ENCODE results near the gene KIF20B.

DNA sequence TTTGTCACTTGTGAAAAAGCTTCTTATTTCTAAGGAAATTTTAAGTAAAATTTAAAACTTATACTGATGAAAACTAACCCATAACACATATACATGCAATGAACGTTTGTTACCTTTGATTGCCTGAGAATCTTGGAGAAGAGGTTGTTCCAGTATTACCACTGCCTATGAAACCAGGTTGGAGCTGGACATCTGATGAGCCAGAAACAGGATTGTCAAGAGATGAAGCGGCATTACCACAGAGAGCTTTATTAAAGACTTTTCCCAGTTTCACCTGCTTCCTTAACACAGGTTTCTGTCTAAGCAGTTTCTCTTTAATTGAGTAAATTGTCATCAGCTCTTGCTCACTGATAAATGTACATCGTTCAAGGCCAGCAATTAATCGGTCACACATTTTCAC is 9.0 kb upstream of the KIF20B start:
- TF ChIP-seq EZH2 (IDR thresholded peaks at IDR 0.05), result no peak
- TF ChIP-seq POLR2AphosphoS5 (IDR thresholded peaks at IDR 0.05; ENCODE audit: borderline replicate concordance, low read depth, low read length), result no peak
